Endothelial cell of umbilical vein (primary cell): ENCODE data around the gene GNB1L. TPM values are rescaled to one million over a fixed set of nuclear protein-coding genes. Genes with fewer than 3 reads are reported as not detected.

Source experiments
- BruUV-seq: library from RNA; stranded (reverse); fragments of 400-500 nt; replicated peaks from 2 replicates; lab custom pipeline; 2021; lab: Mats Ljungman, UMichigan
- CTCF ChIA-PET: fragments of 300-600, 350-600 bp; sonication (Branson Sonifier 250); formaldehyde crosslinking; loops from one replicate; lab custom pipeline; 2021; ENCODE audit warnings: antibody characterized with exemption, inconsistent platforms; lab: Charles Lee
- POLR2A ChIA-PET: fragments of 300-600, 350-600 bp; sonication (Branson Sonifier 250); formaldehyde crosslinking; loops from one replicate; lab custom pipeline; 2021; ENCODE audit warnings: antibody characterized with exemption, inconsistent platforms; lab: Charles Lee
- DNase-seq: peaks from one replicate; pipeline ENCODE4 v3.0.0-alpha.2; 2011; ENCODE audit warnings: low read depth, low spot score
- FAIRE-seq: peaks from 2 replicates; lab custom pipeline; 2011; peaks lifted over from hg19 to GRCh38; lab: Jason Lieb, UNC
- H2AFZ ChIP-seq: 2 replicates; pipeline ENCODE4 v1.6.0; 2012; ENCODE audit warnings: low read depth, low read length, control low read depth, inconsistent platforms
- H3K27ac ChIP-seq: 2 replicates; pipeline ENCODE4 v1.5.1; 2011; ENCODE audit warnings: low read depth, mild to moderate bottlenecking, control low read depth, low read length, moderate library complexity; ENCODE audit not compliant: insufficient read depth
- H3K27me3 ChIP-seq, 2 experiments: 2 replicates each; pipeline versions ENCODE4 v1.6.0 to v1.6.1; 2011; ENCODE audit warnings: low read length in 2 of 2, mixed read lengths in 1 of 2; ENCODE audit not compliant: control insufficient read depth in 2 of 2, insufficient read depth in 2 of 2
- H3K36me3 ChIP-seq, 2 experiments: 2 replicates in 1 of 2; 3 replicates in 1 of 2; pipeline ENCODE4 v1.5.1; 2011; ENCODE audit warnings: low read length in 2 of 2, mild to moderate bottlenecking in 1 of 2, moderate library complexity in 1 of 2; ENCODE audit not compliant: control insufficient read depth in 2 of 2, insufficient read depth in 2 of 2; ENCODE audit errors: extremely low read depth in 1 of 2
- H3K4me1 ChIP-seq: 3 replicates; pipeline ENCODE4 v1.5.1; 2011; ENCODE audit warnings: mild to moderate bottlenecking, low read length; ENCODE audit not compliant: control insufficient read depth, insufficient read depth; ENCODE audit errors: extremely low read depth
- H3K4me2 ChIP-seq: 2 replicates; pipeline ENCODE4 v1.6.1; 2011; ENCODE audit warnings: low read length, control low read depth, mixed read lengths; ENCODE audit not compliant: insufficient read depth
- H3K4me3 ChIP-seq, 3 experiments: fragments of 200-600 bp in 1 of 3; sonication (generic), shearing (Covaris generic) in 1 of 3; replicated peaks in 1 of 3; 2 replicates each; pipeline ENCODE4 v1.5.1; 2011 to 2016; ENCODE audit warnings: control low read depth in 3 of 3, low read length in 3 of 3, mild to moderate bottlenecking in 2 of 3, inconsistent platforms in 1 of 3, low read depth in 1 of 3, moderate library complexity in 1 of 3; ENCODE audit not compliant: insufficient read depth in 1 of 3
- H3K79me2 ChIP-seq: 2 replicates; pipeline ENCODE4 v1.6.0; 2012; ENCODE audit warnings: low read length, inconsistent platforms; ENCODE audit not compliant: control insufficient read depth, insufficient read depth
- H3K9ac ChIP-seq: replicated peaks from 2 replicates; pipeline ENCODE3; 2011; ENCODE audit warnings: low read length, control low read depth; ENCODE audit not compliant: insufficient read depth; ENCODE audit errors: extremely low read depth
- H3K9me1 ChIP-seq: replicated peaks from 3 replicates; pipeline ENCODE4 v1.6.0; 2011; ENCODE audit warnings: mild to moderate bottlenecking, low read length; ENCODE audit not compliant: control insufficient read depth, insufficient read depth; ENCODE audit errors: extremely low read depth
- H3K9me3 ChIP-seq: replicated peaks from 2 replicates; pipeline ENCODE4 v1.5.1; 2012; ENCODE audit warnings: low read length, inconsistent platforms; ENCODE audit not compliant: control insufficient read depth, insufficient read depth
- H4K20me1 ChIP-seq: replicated peaks from 2 replicates; pipeline ENCODE3; 2011; ENCODE audit warnings: mild to moderate bottlenecking, low read length; ENCODE audit not compliant: control insufficient read depth, insufficient read depth; ENCODE audit errors: extremely low read depth
- CTCF ChIP-seq, 2 donors: IDR thresholded peaks; 1 replicate in 1 of 2; 2 replicates in 1 of 2; pipeline ENCODE4 v1.5.1; 2011; ENCODE audit warnings: low read length in 2 of 2, mild to moderate bottlenecking in 2 of 2, moderate library complexity in 2 of 2, control low read depth in 1 of 2, inconsistent platforms in 1 of 2, low read depth in 1 of 2; ENCODE audit not compliant: insufficient read depth in 1 of 2; ENCODE audit errors: extremely low read depth in 1 of 2
- EZH2 ChIP-seq: IDR thresholded peaks from 2 replicates; pipeline ENCODE4 v1.6.1; 2012; ENCODE audit warnings: borderline replicate concordance, low read depth, mild to moderate bottlenecking, moderate library complexity, low read length, inconsistent platforms; ENCODE audit not compliant: severe bottlenecking
- GATA2 ChIP-seq: IDR thresholded peaks from 2 replicates; pipeline ENCODE4 v1.7.0; 2011; ENCODE audit warnings: low read depth, mild to moderate bottlenecking, moderate library complexity, mixed read lengths, low read length; ENCODE audit not compliant: insufficient read length, insufficient read depth
- JUN ChIP-seq: IDR thresholded peaks from 2 replicates; pipeline ENCODE4 v1.6.1; 2011; ENCODE audit warnings: borderline replicate concordance, low read depth; ENCODE audit not compliant: insufficient read length, insufficient read depth
- MAX ChIP-seq: IDR thresholded peaks from 2 replicates; pipeline ENCODE4 v1.6.1; 2011; ENCODE audit not compliant: insufficient read depth, insufficient read length
- MYC ChIP-seq: IDR thresholded peaks from one replicate; pipeline ENCODE4 v1.6.1; 2011; ENCODE audit warnings: mild to moderate bottlenecking, low read depth, low read length
- POLR2A ChIP-seq: IDR thresholded peaks from 2 replicates; pipeline ENCODE4 v1.6.1; 2012; ENCODE audit warnings: low read depth, mild to moderate bottlenecking, control low read depth, low read length
- POLR2AphosphoS5 ChIP-seq: IDR thresholded peaks from 2 replicates; pipeline ENCODE4 v1.6.1; 2012; ENCODE audit warnings: low read depth, mild to moderate bottlenecking, control low read depth, low read length, moderate library complexity; ENCODE audit not compliant: insufficient read depth
- dilution Hi-C: fragments of 300-500 bp; cut with MboI; formaldehyde crosslinking; loops from one replicate; pipeline ENCODE4 v1.15.0; 2019; ENCODE audit warnings: low sequenced_read_pairs; ENCODE audit not compliant: extremely low pct_ligation_motif_present
- intact Hi-C: fragments of 100-400 bp; cut with micrococcal nuclease; formaldehyde crosslinking; loops from one replicate; pipeline ENCODE4 v1.10.0; 2022
- polyA plus RNA-seq, 4 experiments: library from polyadenylated mRNA; depleted of rRNA in 3 of 4; stranded (reverse) in 3 of 4; unstranded in 1 of 4; fragments of >200 nt; gene quantifications; 2 replicates each; pipeline versions ENCODE4 v1.2.1 to v1.2.3, GENCODE V29; 2011 to 2012; ENCODE audit warnings: missing spikeins in 1 of 4
- total RNA-seq: library from RNA; stranded (reverse); gene quantifications from 2 replicates; pipeline ENCODE4 v1.2.3, GENCODE V29; 2021

The GNB1L gene
- total and polyA plus RNA-seq, 2 donors (not counting 3 experiments of a cell fraction or from before 2014, with no cell fraction given) = 5.4 to 5.9 TPM

GRCh38 chr22:19816372-19817119 is 38.1 kb downstream of the GNB1L start:
- intact Hi-C loops = no loop called here

More at GRCh38 chr22:19816372-19817119, 38.1 kb downstream of the GNB1L start:
- dilution Hi-C loops = no loop called here
- no peaks in the 10 kb centered on the region for H3K27me3 ChIP-seq
- no peaks in the 10 kb centered on the region for H3K79me2 ChIP-seq
- POLR2A ChIA-PET = no interaction called here
- H3K4me2 ChIP-seq = no peak overlapping the region
- FAIRE-seq = no peak
- DNase-seq = no peak
- CTCF ChIA-PET = no interaction called here
- no peak overlapping the region for H3K9ac ChIP-seq
- no peaks in the 10 kb centered on the region for H3K4me1 ChIP-seq
- TF ChIP-seq POLR2A (no peak), POLR2AphosphoS5 (no peak), MYC (no peak), CTCF (IDR thresholded peaks at IDR 0.05; ENCODE audit: extremely low read depth in 1 of 2, insufficient read depth in 1 of 2, low read depth in 1 of 2, low read length in 2 of 2) (no peak), MAX (no peak), GATA2 (no peak), JUN (no peak), EZH2 (no peak)
- no peaks in the 10 kb centered on the region for H4K20me1 ChIP-seq
- no TSS peak for BruUV-seq
- no peak overlapping the region for H2AFZ ChIP-seq
- H3K27ac ChIP-seq = no peak overlapping the region
- no peak overlapping the region for H3K4me3 ChIP-seq
- H3K36me3 ChIP-seq = no peaks in the 10 kb centered on the region
- no peaks in the 10 kb centered on the region for H3K9me3 ChIP-seq
- H3K9me1 ChIP-seq = no peaks in the 10 kb centered on the region
